Activated B cell treated with CpG ODN at 0.5 μM for 24 hours (primary cell): ENCODE measurements around the gene ZNF699. TPM values are rescaled to one million over a fixed set of nuclear protein-coding genes. Genes with fewer than 3 reads are reported as not detected.

Experiments used
- ATAC-seq: fragments of 200-7000 bp; cut with Tn5 transposase; one replicate; pipeline ENCODE4 v1.10.0; 2021; ENCODE audit warnings: low read depth, mild to moderate bottlenecking, moderate library complexity
- CTCF ChIA-PET: fragments of 350-600 bp; sonication (Branson Sonifier 250); formaldehyde crosslinking; loops from one replicate; lab custom pipeline; 2021; ENCODE audit warnings: antibody characterized with exemption; lab: Charles Lee
- POLR2A ChIA-PET: fragments of 350-600 bp; sonication (Branson Sonifier 250); formaldehyde crosslinking; loops from one replicate; lab custom pipeline; 2021; ENCODE audit warnings: antibody characterized with exemption; lab: Charles Lee
- DNase-seq: peaks from one replicate; pipeline ENCODE4 v3.0.0; 2022
- H3K27ac Mint-ChIP-seq: one replicate; pipeline ENCODE4 v1.8.0; 2020; ENCODE audit warnings: mixed read lengths
- H3K27me3 Mint-ChIP-seq: one replicate; pipeline ENCODE4 v1.8.0; 2021; ENCODE audit warnings: mixed read lengths
- H3K36me3 Mint-ChIP-seq: one replicate; pipeline ENCODE4 v1.8.0; 2021; ENCODE audit warnings: low read depth, mixed read lengths
- H3K4me1 Mint-ChIP-seq: one replicate; pipeline ENCODE4 v1.8.0; 2021; ENCODE audit warnings: mixed read lengths
- H3K4me3 Mint-ChIP-seq: one replicate; pipeline ENCODE4 v1.8.0; 2020; ENCODE audit warnings: mild to moderate bottlenecking, mixed read lengths
- H3K9me3 Mint-ChIP-seq: one replicate; pipeline ENCODE4 v1.8.0; 2020; ENCODE audit warnings: mixed read lengths
- intact Hi-C: fragments of 100-400 bp; cut with micrococcal nuclease; formaldehyde crosslinking; loops from one replicate; pipeline ENCODE4 v1.15.1; 2024
- total RNA-seq: library from RNA; stranded (reverse); gene quantifications from 2 replicates; pipeline ENCODE4 v1.2.3, GENCODE V29; 2022
- TF ChIP-seq, protein P1 (sequence below): fragments of 200-600 bp; IDR thresholded peaks from one replicate; pipeline ENCODE4 v1.8.0; 2022; ENCODE audit warnings: antibody characterized with exemption, mild to moderate bottlenecking

Gene ZNF699
- 10.3 and 11.7 TPM in 2 replicates for total RNA-seq

DNA sequence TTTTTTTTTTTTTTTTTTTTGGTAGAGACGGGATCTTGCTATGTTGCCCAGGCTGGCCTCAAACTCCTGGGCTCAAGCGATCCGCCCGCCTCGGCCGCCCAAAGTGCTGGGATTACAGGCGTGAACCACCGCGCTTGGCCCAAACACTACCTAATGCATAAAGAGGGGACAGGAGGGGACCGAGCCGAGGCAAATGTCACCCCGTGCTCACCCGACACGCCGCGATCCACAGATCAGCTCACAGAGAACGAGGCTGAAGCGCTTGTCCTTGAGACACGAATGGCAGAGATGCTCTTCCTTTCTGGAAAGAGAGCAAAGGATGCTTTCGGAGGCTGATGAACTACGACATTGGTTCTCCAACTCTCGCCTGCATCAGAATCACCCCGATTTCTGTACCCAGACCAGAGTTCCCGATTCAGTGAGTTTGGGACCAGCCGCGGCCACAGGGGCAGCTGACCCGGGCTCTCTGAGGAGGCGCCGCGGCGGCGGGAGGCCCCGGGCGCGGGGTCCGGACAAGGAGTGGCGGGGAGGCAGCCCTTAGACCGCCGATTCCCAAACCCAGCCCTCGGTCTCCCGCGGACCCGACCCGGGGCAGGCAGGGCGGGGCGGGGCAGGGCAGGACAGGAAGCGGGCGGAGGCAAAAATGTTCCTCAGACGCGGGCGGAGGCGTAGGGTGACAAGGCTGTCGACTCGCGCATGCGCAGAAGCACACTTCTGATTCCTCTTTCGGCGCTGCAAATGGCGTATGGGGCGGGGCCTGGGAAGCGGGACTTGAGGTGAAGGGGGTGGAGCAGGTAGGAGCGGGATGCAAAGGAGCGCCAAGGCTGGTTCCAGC is at the start of gene ZNF699:
Gene ZNF699 (minus strand): TSS at position 700 of the 835 bp plus-strand sequence. CDS start 4,719 bp downstream, outside the sequence.
- CTCF ChIA-PET: no interaction called here

DNA sequence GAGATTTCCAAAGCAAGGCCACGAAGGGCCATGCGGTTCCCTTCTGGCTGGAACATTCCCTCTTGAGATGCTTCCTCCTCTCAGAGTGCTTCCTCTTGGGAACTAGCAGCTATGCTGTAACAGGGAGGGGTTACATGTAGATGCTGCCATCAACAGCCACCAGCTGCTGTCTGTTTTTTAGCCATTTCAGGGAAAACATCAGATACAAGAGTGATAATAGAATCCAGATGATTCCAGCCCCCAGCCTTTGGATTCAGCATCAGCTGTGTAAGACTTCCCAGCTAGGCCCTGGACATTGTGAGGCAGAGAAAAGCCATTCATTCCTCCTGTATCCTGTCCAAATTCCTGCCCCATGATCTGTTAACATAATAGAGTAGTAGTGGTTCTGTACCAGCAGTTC is 45.0 kb upstream of the ZNF699 start:
- DNase-seq: no peak
- H3K9me3 Mint-ChIP-seq: peaks cover 22% of the 10 kb centered on the region
- H3K27me3 Mint-ChIP-seq: no peaks in the 10 kb centered on the region
- ChIA-PET POLR2A (no interaction called here), CTCF (interaction anchor here (1.1 kb wide), 1 partner anchor 44 kb away, joined by 3 read pairs; no protein-coding TSS in a partner anchor)
- H3K4me1 Mint-ChIP-seq: no peaks in the 10 kb centered on the region
- intact Hi-C loops: no loop called here
- no peak overlapping the region for H3K4me3 Mint-ChIP-seq
- H3K36me3 Mint-ChIP-seq: peaks cover 49% of the 10 kb centered on the region
- TF ChIP-seq, protein P1, sequence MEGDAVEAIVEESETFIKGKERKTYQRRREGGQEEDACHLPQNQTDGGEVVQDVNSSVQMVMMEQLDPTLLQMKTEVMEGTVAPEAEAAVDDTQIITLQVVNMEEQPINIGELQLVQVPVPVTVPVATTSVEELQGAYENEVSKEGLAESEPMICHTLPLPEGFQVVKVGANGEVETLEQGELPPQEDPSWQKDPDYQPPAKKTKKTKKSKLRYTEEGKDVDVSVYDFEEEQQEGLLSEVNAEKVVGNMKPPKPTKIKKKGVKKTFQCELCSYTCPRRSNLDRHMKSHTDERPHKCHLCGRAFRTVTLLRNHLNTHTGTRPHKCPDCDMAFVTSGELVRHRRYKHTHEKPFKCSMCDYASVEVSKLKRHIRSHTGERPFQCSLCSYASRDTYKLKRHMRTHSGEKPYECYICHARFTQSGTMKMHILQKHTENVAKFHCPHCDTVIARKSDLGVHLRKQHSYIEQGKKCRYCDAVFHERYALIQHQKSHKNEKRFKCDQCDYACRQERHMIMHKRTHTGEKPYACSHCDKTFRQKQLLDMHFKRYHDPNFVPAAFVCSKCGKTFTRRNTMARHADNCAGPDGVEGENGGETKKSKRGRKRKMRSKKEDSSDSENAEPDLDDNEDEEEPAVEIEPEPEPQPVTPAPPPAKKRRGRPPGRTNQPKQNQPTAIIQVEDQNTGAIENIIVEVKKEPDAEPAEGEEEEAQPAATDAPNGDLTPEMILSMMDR: no peak
- no peak for ATAC-seq
- no peak overlapping the region for H3K27ac Mint-ChIP-seq

More for the DNA sequence above, at the start of gene ZNF699:
- H3K36me3 Mint-ChIP-seq: peaks cover 23% of the 10 kb centered on the region
- TF ChIP-seq, protein P1: no peak
- intact Hi-C loops: loop anchor here (1.0 to 2.0 kb wide), 4 partner anchors 15 to 483 kb away; partner anchors contain the start of genes ZNF266, ZNF559 and ZNF561
- ATAC-seq (peak; percentile 88), DNase-seq (peak; percentile 94)
- H3K27ac Mint-ChIP-seq: peak within 1 kb of the TSS; percentile 98
- POLR2A ChIA-PET: interaction anchor here (0.9 to 1.9 kb wide), 4 partner anchors 14 to 126 kb away, joined by 3 to 6 read pairs (median 4); partner anchors contain the start of genes ZNF266 and ZNF559
- H3K4me3 Mint-ChIP-seq: peak within 1 kb of the TSS; percentile 96
- H3K9me3 Mint-ChIP-seq: peaks cover 11% of the 10 kb centered on the region
- H3K4me1 Mint-ChIP-seq: peaks cover 24% of the 10 kb centered on the region
- no peaks in the 10 kb centered on the region for H3K27me3 Mint-ChIP-seq

DNA sequence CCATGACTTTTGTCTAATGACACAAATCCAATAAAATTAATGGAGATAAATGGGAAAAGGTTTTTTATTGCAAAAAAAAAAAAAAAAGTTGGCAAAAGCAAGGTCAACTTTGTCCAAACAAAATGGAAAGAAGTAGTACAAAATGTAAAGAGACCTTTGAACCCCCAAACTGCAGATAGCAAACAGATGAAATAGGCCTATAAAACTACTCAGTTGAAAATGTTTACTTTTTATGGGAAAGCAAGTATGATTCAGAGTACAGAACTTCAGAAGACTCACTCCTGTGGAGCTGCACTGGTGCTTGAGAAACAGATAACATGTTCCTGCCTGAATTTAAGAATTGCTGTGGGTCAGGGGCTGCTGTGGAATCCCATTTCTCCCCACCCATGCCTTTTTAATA is 43.4 kb upstream of the ZNF699 start:
- POLR2A ChIA-PET: no interaction called here
- peaks cover 54% of the 10 kb centered on the region for H3K36me3 Mint-ChIP-seq
- CTCF ChIA-PET: no interaction called here

DNA sequence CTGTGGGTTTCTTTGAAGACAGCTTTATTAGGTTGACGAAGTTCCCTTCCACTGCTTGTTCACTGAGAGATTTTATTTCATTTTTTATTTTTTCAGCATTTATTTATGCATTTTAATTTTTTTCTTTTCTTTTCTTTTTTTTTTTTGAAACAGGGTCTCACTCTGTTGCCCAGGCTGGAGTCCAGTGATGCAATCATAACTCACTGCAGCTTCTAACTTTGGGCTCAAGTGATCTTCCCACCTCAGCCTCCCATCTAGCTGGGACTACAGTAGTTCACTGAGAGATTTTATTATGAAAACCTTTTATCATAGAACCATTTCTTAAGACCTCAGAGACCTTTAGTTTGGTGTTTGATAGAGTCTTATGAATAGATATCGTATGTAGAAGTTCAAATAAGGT is 42.9 kb upstream of the ZNF699 start:
- DNase-seq (no peak), ATAC-seq (no peak)
- no peaks in the 10 kb centered on the region for H3K4me1 Mint-ChIP-seq
- POLR2A ChIA-PET: no interaction called here
- H3K27me3 Mint-ChIP-seq: no peaks in the 10 kb centered on the region
- H3K9me3 Mint-ChIP-seq: peaks cover 30% of the 10 kb centered on the region
- peaks cover 52% of the 10 kb centered on the region for H3K36me3 Mint-ChIP-seq
- CTCF ChIA-PET: no interaction called here
- no peak overlapping the region for H3K27ac Mint-ChIP-seq
- no peak overlapping the region for H3K4me3 Mint-ChIP-seq
- intact Hi-C loops: no loop called here
- TF ChIP-seq, protein P1: no peak

More for the DNA sequence above, 43.4 kb upstream of the ZNF699 start:
- no peak for DNase-seq
- Mint-ChIP-seq H3K27ac (no peak overlapping the region), H3K4me3 (no peak overlapping the region), H3K27me3 (no peaks in the 10 kb centered on the region), H3K4me1 (no peaks in the 10 kb centered on the region), H3K9me3 (peaks cover 27% of the 10 kb centered on the region)
- no peak for ATAC-seq
- intact Hi-C loops: no loop called here
- TF ChIP-seq, protein P1: no peak

- TF ChIP-seq, protein P1: no peak
- no peak for ATAC-seq
- peaks cover 38% of the 10 kb centered on the region for H3K9me3 Mint-ChIP-seq
- intact Hi-C loops: no loop called here
- H3K4me3 Mint-ChIP-seq: no peak overlapping the region
- peaks cover 66% of the 10 kb centered on the region for H3K36me3 Mint-ChIP-seq
- no peak for DNase-seq
- no peak overlapping the region for H3K27ac Mint-ChIP-seq
- H3K4me1 Mint-ChIP-seq: no peaks in the 10 kb centered on the region
- CTCF ChIA-PET: no interaction called here
- POLR2A ChIA-PET: no interaction called here
- H3K27me3 Mint-ChIP-seq: no peaks in the 10 kb centered on the region
Observed at GRCh38 chr19:9348671-9349070, 39.0 kb upstream of the ZNF699 start.
